ENCODE measurements around the gene RAB27B. TPM values are rescaled to one million over a fixed set of nuclear protein-coding genes. Genes with fewer than 3 reads are reported as not detected.

RAB27B gene
- total RNA-seq, 1 donor from 2014 or later = 5.0 TPM

DNA sequence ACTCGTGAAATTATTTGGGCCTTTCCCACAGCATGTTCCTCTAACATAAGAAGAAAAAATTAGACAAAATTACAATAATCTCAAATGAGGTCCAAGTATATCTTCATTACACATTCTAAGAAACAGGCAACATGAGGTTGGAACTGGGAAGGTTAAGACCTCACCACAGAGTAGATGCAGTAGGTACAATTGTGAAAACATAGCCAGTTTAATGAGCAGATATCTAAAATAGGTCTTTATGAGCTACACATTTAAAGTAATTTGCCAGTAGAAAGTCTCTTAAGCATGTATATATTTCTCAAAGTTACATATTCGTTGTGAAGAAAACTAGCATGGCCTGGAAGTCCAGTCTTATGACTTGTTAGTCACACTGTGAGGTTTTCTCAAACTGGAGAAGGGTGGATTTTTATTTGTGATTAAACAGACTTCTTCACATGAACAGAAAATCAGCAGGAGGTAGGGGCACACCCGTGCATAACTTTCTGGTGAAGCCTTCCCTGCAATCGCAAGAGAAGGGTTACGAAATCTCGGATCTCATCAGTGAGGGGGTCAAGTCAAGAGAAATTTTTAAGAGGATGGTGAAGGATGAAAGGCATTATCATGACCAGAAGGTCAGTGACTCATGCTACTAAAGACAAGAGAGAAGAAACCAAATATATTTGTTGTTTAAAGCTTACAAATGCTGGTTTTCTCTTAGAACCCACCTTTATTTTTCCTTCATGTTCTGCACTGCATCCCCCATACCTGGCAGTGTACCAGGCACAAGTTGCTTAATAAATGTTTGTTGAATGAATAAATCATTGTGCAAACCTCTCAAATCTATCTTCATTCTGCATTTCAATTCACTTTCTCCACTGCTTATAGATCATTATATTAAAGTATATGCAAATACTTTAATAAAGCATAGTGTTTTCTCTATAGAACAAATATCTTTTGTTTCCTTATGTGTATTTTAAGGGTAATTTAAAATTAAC is 5.1 kb upstream of the RAB27B start:
- H3F3A ChIP-seq (ENCODE audit: low read depth) = no peaks in the 10 kb centered on the region
- peaks cover 2% of the 10 kb centered on the region for H3K27me3 Mint-ChIP-seq (ENCODE audit: insufficient read depth, low read depth)
- no peak overlapping the region for H3K27ac ChIP-seq
- H3K27ac Mint-ChIP-seq = no peak overlapping the region
- peaks cover 8% of the 10 kb centered on the region for H3K4me1 Mint-ChIP-seq
- no peaks in the 10 kb centered on the region for H3K79me2 ChIP-seq (ENCODE audit: low read depth)
- H2AFZ ChIP-seq (replicated peaks) = no peak overlapping the region
- H3K9me3 Mint-ChIP-seq = no peaks in the 10 kb centered on the region
- no peak overlapping the region for H3K9ac ChIP-seq
- H3K36me3 Mint-ChIP-seq = no peaks in the 10 kb centered on the region
- no peak overlapping the region for H3K4me3 ChIP-seq
- no peak overlapping the region for H3K4me3 Mint-ChIP-seq
- no peak for TF ChIP-seq EZH2phosphoT487 (IDR thresholded peaks at IDR 0.05)
- TF ChIP-seq EZH2 (IDR thresholded peaks at IDR 0.05) = no peak
- TF ChIP-seq CTCF (IDR thresholded peaks at IDR 0.05) = no peak
- peaks cover 12% of the 10 kb centered on the region for H3K27me3 ChIP-seq
- H3K9me3 ChIP-seq (ENCODE audit: low read depth) = no peaks in the 10 kb centered on the region
- H3K36me3 ChIP-seq = no peaks in the 10 kb centered on the region
- H3K4me1 ChIP-seq = no peaks in the 10 kb centered on the region
- H3K4me2 ChIP-seq = no peak overlapping the region
- no peaks in the 10 kb centered on the region for H4K20me1 ChIP-seq (ENCODE audit: low read depth)
- no peak for DNase-seq (ENCODE audit: low spot score)

- Mint-ChIP-seq H3K27ac (no peak overlapping the region), H3K4me1 (peaks cover 16% of the 10 kb centered on the region), H3K4me3 (no peak overlapping the region), H3K27me3 (ENCODE audit: insufficient read depth, low read depth) (peaks cover 2% of the 10 kb centered on the region), H3K9me3 (no peaks in the 10 kb centered on the region), H3K36me3 (no peaks in the 10 kb centered on the region)
- Histone ChIP-seq H3K4me1 (peaks cover 6% of the 10 kb centered on the region), H3K9ac (no peak overlapping the region), H3K79me2 (ENCODE audit: low read depth) (no peaks in the 10 kb centered on the region), H3K27ac (no peak overlapping the region), H3F3A (ENCODE audit: low read depth) (peaks cover 2% of the 10 kb centered on the region), H4K20me1 (ENCODE audit: low read depth) (no peaks in the 10 kb centered on the region), H2AFZ (replicated peaks) (no peak overlapping the region), H3K4me2 (no peak overlapping the region), H3K27me3 (peaks cover 17% of the 10 kb centered on the region), H3K9me3 (ENCODE audit: low read depth) (no peaks in the 10 kb centered on the region), H3K4me3 (no peak overlapping the region), H3K36me3 (no peaks in the 10 kb centered on the region)
- no peak for DNase-seq (ENCODE audit: low spot score)
- no peak for TF ChIP-seq EZH2 (IDR thresholded peaks at IDR 0.05)
- no peak for TF ChIP-seq EZH2phosphoT487 (IDR thresholded peaks at IDR 0.05)
- TF ChIP-seq CTCF (IDR thresholded peaks at IDR 0.05) = no peak
Measured at GRCh38 chr18:54824761-54825160, 3.5 kb upstream of the RAB27B start.

DNA sequence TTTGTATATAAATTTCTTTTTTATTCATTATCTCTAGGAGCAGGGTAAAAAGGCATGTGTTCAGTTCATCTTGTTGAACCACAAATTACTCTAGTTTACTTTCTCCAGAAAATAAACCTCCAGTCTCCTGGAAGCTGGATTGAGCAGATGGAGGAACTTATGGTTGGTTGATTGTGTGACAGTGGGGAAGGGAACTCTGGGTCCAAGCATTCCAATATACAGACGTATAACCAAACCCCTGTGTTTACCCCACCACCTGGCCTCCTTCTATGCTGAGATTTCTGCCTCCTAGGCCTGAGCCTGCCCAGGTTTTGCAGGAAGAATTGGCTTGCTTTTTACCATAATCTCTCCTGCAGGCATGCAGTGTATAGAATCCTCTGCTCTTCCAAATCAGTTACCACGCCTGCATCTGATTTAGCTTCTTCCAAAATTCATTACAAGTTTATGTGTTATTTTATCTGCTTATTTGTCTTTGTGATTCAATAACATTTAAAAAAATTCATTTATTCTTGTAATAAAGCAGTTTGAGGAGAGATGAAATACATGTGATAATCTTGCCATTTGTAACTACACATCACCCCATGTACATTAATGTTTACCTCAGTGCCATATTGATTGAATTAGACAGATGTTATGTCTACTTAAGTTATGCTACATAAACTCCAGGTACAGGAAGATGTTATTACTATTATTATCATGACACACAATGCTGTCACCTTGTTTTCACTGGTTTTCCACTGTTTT is 2.5 kb upstream of the RAB27B start:
- no peak for TF ChIP-seq CTCF (IDR thresholded peaks at IDR 0.05)
- no peak for TF ChIP-seq EZH2phosphoT487 (IDR thresholded peaks at IDR 0.05)
- TF ChIP-seq EZH2 (IDR thresholded peaks at IDR 0.05) = no peak
- Mint-ChIP-seq H3K4me1 (peaks cover 16% of the 10 kb centered on the region), H3K9me3 (no peaks in the 10 kb centered on the region), H3K36me3 (no peaks in the 10 kb centered on the region), H3K27ac (no peak overlapping the region), H3K4me3 (no peak overlapping the region), H3K27me3 (ENCODE audit: insufficient read depth, low read depth) (peaks cover 2% of the 10 kb centered on the region)
- no peak for DNase-seq (ENCODE audit: low spot score)
- Histone ChIP-seq H3K4me1 (peaks cover 6% of the 10 kb centered on the region), H3K4me2 (no peak overlapping the region), H3K9me3 (ENCODE audit: low read depth) (no peaks in the 10 kb centered on the region), H3K9ac (no peak overlapping the region), H3K36me3 (no peaks in the 10 kb centered on the region), H3K27ac (no peak overlapping the region), H3F3A (ENCODE audit: low read depth) (peaks cover 2% of the 10 kb centered on the region), H3K79me2 (ENCODE audit: low read depth) (no peaks in the 10 kb centered on the region), H3K27me3 (peaks cover 17% of the 10 kb centered on the region), H2AFZ (replicated peaks) (no peak overlapping the region), H4K20me1 (ENCODE audit: low read depth) (no peaks in the 10 kb centered on the region), H3K4me3 (no peak overlapping the region)
